ENCODE measurements around the gene TRAPPC2L. TPM values are rescaled to one million over a fixed set of nuclear protein-coding genes. Genes with fewer than 3 reads are reported as not detected.
A peak's percentile ranks its signal among the peaks of the same experiment; 100 is the strongest.

Gene TRAPPC2L
- total RNA-seq, 1 donor from 2014 or later, result 95.1 TPM

- H3K27ac Mint-ChIP-seq (ENCODE audit: unreplicated experiment), result no peak overlapping the region
- no peak overlapping the region for H3K4me3 Mint-ChIP-seq
- H3K27me3 Mint-ChIP-seq (ENCODE audit: low read depth), result peaks cover 4% of the 10 kb centered on the region
- H3K4me1 Mint-ChIP-seq, result peaks cover 7% of the 10 kb centered on the region
- DNase-seq (ENCODE audit: low read depth, low spot score), result no peak
- H3K9me3 Mint-ChIP-seq, result no peaks in the 10 kb centered on the region
- no peak for TF ChIP-seq CTCF (conservative IDR thresholded peaks at IDR 0.05)
- H3K36me3 Mint-ChIP-seq (ENCODE audit: low read depth), result no peaks in the 10 kb centered on the region
Measured at GRCh38 chr16:88816736-88817535, 40.0 kb upstream of the TRAPPC2L start.

- H3K27ac Mint-ChIP-seq (ENCODE audit: unreplicated experiment), result no peak overlapping the region
- no peaks in the 10 kb centered on the region for H3K36me3 Mint-ChIP-seq (ENCODE audit: low read depth)
- TF ChIP-seq CTCF (conservative IDR thresholded peaks at IDR 0.05), result no peak
Measured at GRCh38 chr16:88817785-88818574, 38.9 kb upstream of the TRAPPC2L start.

GRCh38 chr16:88818575-88818874, 38.4 kb upstream of the TRAPPC2L start:
- peaks cover 4% of the 10 kb centered on the region for H3K27me3 Mint-ChIP-seq (ENCODE audit: low read depth)
- H3K27ac Mint-ChIP-seq (ENCODE audit: unreplicated experiment), result no peak overlapping the region
- no peak for DNase-seq (ENCODE audit: low read depth, low spot score)
- H3K36me3 Mint-ChIP-seq (ENCODE audit: low read depth), result no peaks in the 10 kb centered on the region
- no peak for TF ChIP-seq CTCF (conservative IDR thresholded peaks at IDR 0.05)
- H3K4me1 Mint-ChIP-seq, result peaks cover 5% of the 10 kb centered on the region
- peak overlapping the region; percentile 18 for H3K4me3 Mint-ChIP-seq
- no peaks in the 10 kb centered on the region for H3K9me3 Mint-ChIP-seq

More at GRCh38 chr16:88817785-88818574, 38.9 kb upstream of the TRAPPC2L start:
- H3K9me3 Mint-ChIP-seq, result no peaks in the 10 kb centered on the region
- DNase-seq (ENCODE audit: low read depth, low spot score), result no peak
- H3K4me3 Mint-ChIP-seq, result no peak overlapping the region
- H3K4me1 Mint-ChIP-seq, result peaks cover 5% of the 10 kb centered on the region
- H3K27me3 Mint-ChIP-seq (ENCODE audit: low read depth), result peaks cover 4% of the 10 kb centered on the region

DNA sequence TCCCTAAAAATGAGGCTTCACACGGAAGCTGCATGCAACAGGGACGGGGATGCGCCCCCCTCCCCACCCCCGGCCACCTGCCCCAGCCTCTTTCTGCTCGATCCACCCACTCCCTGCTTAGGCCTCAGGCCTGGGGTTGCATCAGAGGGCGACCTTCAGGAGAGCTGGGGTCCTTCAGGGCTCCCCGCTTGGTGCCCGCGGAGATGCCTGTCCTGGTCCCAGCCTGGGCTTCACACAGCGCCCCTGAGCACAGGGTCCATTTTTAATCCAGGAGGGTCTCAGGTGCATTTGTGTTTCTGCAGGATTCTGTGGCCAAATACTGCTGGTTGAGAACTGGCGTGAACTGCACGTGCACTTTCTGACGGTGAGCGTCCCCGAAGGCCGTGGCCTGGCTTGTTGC, 37.8 kb upstream of the TRAPPC2L start:
- TF ChIP-seq CTCF (conservative IDR thresholded peaks at IDR 0.05), result no peak
- DNase-seq (ENCODE audit: low read depth, low spot score), result no peak
- no peaks in the 10 kb centered on the region for H3K9me3 Mint-ChIP-seq
- H3K27me3 Mint-ChIP-seq (ENCODE audit: low read depth), result no peaks in the 10 kb centered on the region
- no peak overlapping the region for H3K4me3 Mint-ChIP-seq
- H3K36me3 Mint-ChIP-seq (ENCODE audit: low read depth), result no peaks in the 10 kb centered on the region
- no peaks in the 10 kb centered on the region for H3K4me1 Mint-ChIP-seq
- H3K27ac Mint-ChIP-seq (ENCODE audit: unreplicated experiment), result no peak overlapping the region

DNA sequence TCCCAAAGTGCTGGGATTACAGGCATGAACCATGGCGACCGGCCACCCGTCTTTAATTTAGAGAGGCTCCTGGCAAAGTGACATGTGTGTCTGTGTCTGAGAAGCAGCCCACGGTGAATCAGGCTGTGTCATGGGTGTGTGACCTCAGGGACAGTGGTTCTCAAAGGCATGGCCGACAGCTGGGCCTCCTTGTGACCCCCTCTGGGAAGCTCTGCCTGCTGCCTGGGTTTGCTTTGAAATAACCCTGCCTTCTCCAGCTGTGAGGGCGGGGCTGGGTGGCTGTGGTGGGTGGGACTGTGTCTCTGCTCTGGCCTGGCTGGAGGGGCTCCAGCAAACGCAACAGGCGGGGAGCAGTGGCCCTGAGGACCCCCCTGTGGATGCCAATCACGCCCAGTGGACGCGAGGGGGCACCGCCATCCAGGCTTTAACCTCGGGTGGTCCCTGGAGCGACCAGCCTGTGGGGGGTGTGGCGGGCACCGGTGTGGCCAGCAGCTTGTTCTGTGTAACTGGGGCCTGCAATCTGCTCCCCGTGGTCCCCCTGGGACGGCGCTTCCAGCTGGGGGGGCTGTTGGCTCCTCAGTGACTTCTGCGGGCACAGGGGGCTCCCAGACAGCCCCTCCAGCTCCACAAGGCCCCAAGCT, 36.4 kb upstream of the TRAPPC2L start:
- Mint-ChIP-seq H3K27me3 (ENCODE audit: low read depth) (no peaks in the 10 kb centered on the region), H3K36me3 (ENCODE audit: low read depth) (no peaks in the 10 kb centered on the region), H3K9me3 (no peaks in the 10 kb centered on the region), H3K4me1 (no peaks in the 10 kb centered on the region), H3K4me3 (no peak overlapping the region), H3K27ac (ENCODE audit: unreplicated experiment) (no peak overlapping the region)
- TF ChIP-seq CTCF (conservative IDR thresholded peaks at IDR 0.05), result no peak
- no peak for DNase-seq (ENCODE audit: low read depth, low spot score)
